Measurements from ENCODE around the gene SCTR.

Gene SCTR

GRCh38 chr2:119466373-119466772, 57.9 kb downstream of the SCTR start:
- no peak for TF ChIP-seq CTCF (IDR thresholded peaks at IDR 0.05; ENCODE audit: low read depth, low read length)
- DNase-seq (ENCODE audit: extremely low read depth, low read depth), result no peak

- TF ChIP-seq CTCF (IDR thresholded peaks at IDR 0.05; ENCODE audit: low read depth, low read length), result no peak
- DNase-seq (ENCODE audit: extremely low read depth, low read depth), result no peak
Measured at GRCh38 chr2:119465687-119466086, 58.6 kb downstream of the SCTR start.

GRCh38 chr2:119464981-119465380, 59.3 kb downstream of the SCTR start:
- no peak for DNase-seq (ENCODE audit: extremely low read depth, low read depth)
- no peak for TF ChIP-seq CTCF (IDR thresholded peaks at IDR 0.05; ENCODE audit: low read depth, low read length)

- TF ChIP-seq CTCF (IDR thresholded peaks at IDR 0.05; ENCODE audit: low read depth, low read length), result no peak
- no peak for DNase-seq (ENCODE audit: extremely low read depth, low read depth)
Measured at GRCh38 chr2:119463990-119464389, 60.3 kb downstream of the SCTR start.

- no peak for DNase-seq (ENCODE audit: extremely low read depth, low read depth)
- TF ChIP-seq CTCF (IDR thresholded peaks at IDR 0.05; ENCODE audit: low read depth, low read length), result no peak
Measured at GRCh38 chr2:119463136-119463535, 61.1 kb downstream of the SCTR start.

GRCh38 chr2:119462574-119462973, 61.7 kb downstream of the SCTR start:
- no peak for DNase-seq (ENCODE audit: extremely low read depth, low read depth)

GRCh38 chr2:119461811-119462210, 62.5 kb downstream of the SCTR start:
- no peak for DNase-seq (ENCODE audit: extremely low read depth, low read depth)
- no peak for TF ChIP-seq CTCF (IDR thresholded peaks at IDR 0.05; ENCODE audit: low read depth, low read length)

More at GRCh38 chr2:119462574-119462973, 61.7 kb downstream of the SCTR start:
- TF ChIP-seq CTCF (IDR thresholded peaks at IDR 0.05; ENCODE audit: low read depth, low read length), result no peak
